Measurements from ENCODE around the gene HS3ST4.
"Not testable (repeated sequence)": the region's sequence is repeated elsewhere in the genome, so short reads cannot be mapped to it uniquely, and the experiment has no call there.

Gene HS3ST4

DNA sequence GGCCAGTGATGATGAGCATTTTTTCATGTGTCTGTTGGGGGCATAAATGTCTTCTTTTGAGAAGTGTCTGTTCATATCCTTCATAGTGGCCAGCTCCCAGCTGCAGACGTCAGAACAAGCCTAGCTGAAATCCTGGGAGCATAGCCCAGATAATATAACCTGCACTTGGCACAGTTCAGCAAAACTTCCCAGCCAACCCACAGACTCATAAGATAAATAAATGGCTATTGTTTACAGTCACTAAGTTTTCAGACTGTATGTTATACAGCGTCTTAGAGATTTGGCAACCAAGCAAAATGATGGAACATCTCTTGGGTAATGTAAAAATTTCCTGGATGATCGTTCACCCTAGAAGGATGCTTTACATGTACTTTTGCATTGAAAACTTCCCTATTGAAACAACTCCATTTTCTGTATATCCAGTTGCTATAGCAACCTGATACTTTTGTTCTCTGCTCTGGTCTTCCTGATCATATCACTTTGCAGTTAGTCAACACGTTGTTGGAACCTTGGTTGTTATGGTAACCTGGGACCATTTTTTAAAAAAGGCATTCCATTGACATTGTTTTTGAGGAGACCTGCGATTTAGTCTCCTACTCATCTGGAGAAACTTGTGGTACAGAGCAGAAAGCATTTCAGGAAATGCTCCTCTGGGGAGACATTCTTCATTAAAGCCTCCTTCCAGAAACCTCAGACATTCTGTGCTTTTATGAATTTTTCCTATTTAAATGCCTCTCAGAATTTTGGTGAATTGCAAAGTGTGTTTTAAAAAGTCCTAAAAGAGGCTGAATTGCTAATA is 378.7 kb downstream of the HS3ST4 start:
- peaks cover 3% of the 10 kb centered on the region for H3K27me3 Mint-ChIP-seq (ENCODE audit: low read depth)
- no peaks in the 10 kb centered on the region for H3K36me3 Mint-ChIP-seq (ENCODE audit: low read depth)
- H3K4me1 Mint-ChIP-seq (ENCODE audit: low read depth), result no peaks in the 10 kb centered on the region
- no peak overlapping the region for H3K4me3 Mint-ChIP-seq
- no peaks in the 10 kb centered on the region for H3K9me3 Mint-ChIP-seq
- H3K27ac Mint-ChIP-seq, result no peak overlapping the region

- H3K4me1 Mint-ChIP-seq (ENCODE audit: low read depth), result no peaks in the 10 kb centered on the region
- H3K36me3 Mint-ChIP-seq (ENCODE audit: low read depth), result no peaks in the 10 kb centered on the region
- no peak overlapping the region for H3K27ac Mint-ChIP-seq
- H3K27me3 Mint-ChIP-seq (ENCODE audit: low read depth), result peaks cover 3% of the 10 kb centered on the region
- no peak overlapping the region for H3K4me3 Mint-ChIP-seq
- H3K9me3 Mint-ChIP-seq, result no peaks in the 10 kb centered on the region
Observed at GRCh38 chr16:26071101-26071866, 379.5 kb downstream of the HS3ST4 start.

- H3K27me3 Mint-ChIP-seq (ENCODE audit: low read depth), result no peaks in the 10 kb centered on the region
- no peak overlapping the region for H3K4me3 Mint-ChIP-seq
- H3K9me3 Mint-ChIP-seq, result peaks cover 10% of the 10 kb centered on the region
- H3K36me3 Mint-ChIP-seq (ENCODE audit: low read depth), result no peaks in the 10 kb centered on the region
- H3K27ac Mint-ChIP-seq, result no peak overlapping the region
- no peaks in the 10 kb centered on the region for H3K4me1 Mint-ChIP-seq (ENCODE audit: low read depth)
Observed at GRCh38 chr16:26078716-26079355, 387.1 kb downstream of the HS3ST4 start.

- Mint-ChIP-seq H3K4me3 (no peak overlapping the region), H3K9me3 (no peaks in the 10 kb centered on the region), H3K27ac (no peak overlapping the region), H3K4me1 (ENCODE audit: low read depth) (no peaks in the 10 kb centered on the region), H3K36me3 (ENCODE audit: low read depth) (no peaks in the 10 kb centered on the region), H3K27me3 (ENCODE audit: low read depth) (no peaks in the 10 kb centered on the region)
Observed at GRCh38 chr16:26087091-26087490, 395.3 kb downstream of the HS3ST4 start.

DNA sequence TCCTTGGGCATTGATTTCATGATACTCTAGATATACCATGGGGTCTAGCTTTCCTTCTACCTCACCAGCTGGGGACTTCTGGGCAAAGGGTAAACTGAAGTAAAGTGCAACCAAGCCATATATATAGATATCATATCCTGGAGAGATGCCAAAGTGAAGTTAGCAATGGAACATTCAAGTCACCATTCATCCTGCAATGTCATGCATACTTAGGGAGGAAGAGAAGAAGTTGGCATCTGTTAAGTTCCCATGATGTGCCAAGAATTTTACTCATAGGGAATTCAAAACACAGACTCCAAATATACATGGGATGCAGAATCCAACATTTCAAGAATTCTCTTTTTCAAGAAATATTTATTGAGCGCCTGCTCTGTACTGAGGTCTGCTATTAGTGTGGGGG is 399.8 kb downstream of the HS3ST4 start:
- Mint-ChIP-seq H3K27me3 (ENCODE audit: low read depth) (no peaks in the 10 kb centered on the region), H3K4me1 (ENCODE audit: low read depth) (no peaks in the 10 kb centered on the region), H3K27ac (no peak overlapping the region), H3K4me3 (no peak overlapping the region), H3K36me3 (ENCODE audit: low read depth) (no peaks in the 10 kb centered on the region), H3K9me3 (peaks cover 4% of the 10 kb centered on the region)

GRCh38 chr16:26098206-26098605 is 406.4 kb downstream of the HS3ST4 start:
- H3K4me1 Mint-ChIP-seq (ENCODE audit: low read depth); H3K9me3 Mint-ChIP-seq; H3K4me3 Mint-ChIP-seq; H3K36me3 Mint-ChIP-seq (ENCODE audit: low read depth); H3K27me3 Mint-ChIP-seq (ENCODE audit: low read depth); H3K27ac Mint-ChIP-seq: not testable (repeated sequence)

DNA sequence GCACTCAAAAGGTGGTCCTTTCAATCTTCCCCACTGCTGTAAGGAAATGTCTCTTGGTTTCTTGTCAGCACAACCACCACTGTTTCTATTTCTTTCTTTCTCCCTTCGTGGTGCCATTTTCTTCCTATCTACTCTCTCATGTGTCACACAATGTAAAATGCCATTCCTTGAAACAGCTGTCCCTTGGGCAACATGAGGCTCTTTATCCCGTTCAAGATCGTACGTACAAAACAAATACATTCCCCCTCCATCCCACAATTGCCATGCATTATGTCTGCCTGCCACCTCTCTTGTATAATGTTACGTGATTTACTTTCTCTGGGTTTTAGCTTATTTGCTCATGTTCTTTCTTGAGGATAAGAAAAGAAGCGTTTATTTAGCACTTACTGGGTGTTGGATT is 410.6 kb downstream of the HS3ST4 start:
- Mint-ChIP-seq H3K4me1 (ENCODE audit: low read depth) (no peaks in the 10 kb centered on the region), H3K36me3 (ENCODE audit: low read depth) (no peaks in the 10 kb centered on the region), H3K9me3 (peaks cover 4% of the 10 kb centered on the region), H3K27ac (no peak overlapping the region), H3K27me3 (ENCODE audit: low read depth) (no peaks in the 10 kb centered on the region), H3K4me3 (no peak overlapping the region)

DNA sequence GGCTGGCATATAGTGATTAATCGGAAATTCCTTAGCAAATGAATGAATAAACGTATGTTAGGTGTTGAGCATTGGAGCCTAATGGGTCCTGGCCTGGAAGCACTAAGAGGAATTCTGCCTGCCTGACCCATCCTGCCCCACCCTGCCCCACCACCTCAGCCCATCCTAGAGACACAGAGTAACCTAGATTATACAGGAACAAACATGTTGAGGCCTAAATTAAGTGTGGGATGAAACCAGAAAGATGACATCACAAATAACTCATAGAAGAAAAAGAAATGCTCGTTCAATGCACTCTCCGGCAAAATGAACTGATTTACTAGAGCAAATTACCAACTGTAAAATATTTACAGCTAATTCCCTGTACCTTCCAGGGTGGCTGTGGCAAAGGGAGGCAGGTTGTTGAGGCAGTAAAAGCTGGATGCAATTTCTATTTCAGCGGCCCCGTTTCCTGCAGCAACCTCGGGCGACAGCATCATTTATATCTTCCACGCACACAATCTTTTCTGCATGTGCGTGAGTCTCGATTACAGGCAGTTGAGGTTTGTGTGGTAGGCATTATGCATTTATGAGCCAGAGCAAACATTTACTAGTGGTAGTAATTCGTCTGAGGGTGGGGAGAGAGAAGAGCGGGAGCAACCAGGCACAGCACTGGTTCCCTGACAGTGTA is 417.2 kb downstream of the HS3ST4 start:
- Mint-ChIP-seq H3K4me1 (ENCODE audit: low read depth) (no peaks in the 10 kb centered on the region), H3K9me3 (peaks cover 4% of the 10 kb centered on the region), H3K36me3 (ENCODE audit: low read depth) (no peaks in the 10 kb centered on the region), H3K4me3 (no peak overlapping the region), H3K27me3 (ENCODE audit: low read depth) (no peaks in the 10 kb centered on the region), H3K27ac (no peak overlapping the region)

GRCh38 chr16:26111900-26112299 is 420.1 kb downstream of the HS3ST4 start:
- Mint-ChIP-seq H3K4me1 (ENCODE audit: low read depth) (no peaks in the 10 kb centered on the region), H3K4me3 (no peak overlapping the region), H3K27ac (no peak overlapping the region), H3K36me3 (ENCODE audit: low read depth) (no peaks in the 10 kb centered on the region), H3K27me3 (ENCODE audit: low read depth) (no peaks in the 10 kb centered on the region), H3K9me3 (no peaks in the 10 kb centered on the region)

- no peak overlapping the region for H3K27ac Mint-ChIP-seq
- H3K27me3 Mint-ChIP-seq (ENCODE audit: low read depth), result no peaks in the 10 kb centered on the region
- no peaks in the 10 kb centered on the region for H3K4me1 Mint-ChIP-seq (ENCODE audit: low read depth)
- no peaks in the 10 kb centered on the region for H3K36me3 Mint-ChIP-seq (ENCODE audit: low read depth)
- no peaks in the 10 kb centered on the region for H3K9me3 Mint-ChIP-seq
- H3K4me3 Mint-ChIP-seq, result no peak overlapping the region
Observed at GRCh38 chr16:26118575-26118974, 426.8 kb downstream of the HS3ST4 start.

DNA sequence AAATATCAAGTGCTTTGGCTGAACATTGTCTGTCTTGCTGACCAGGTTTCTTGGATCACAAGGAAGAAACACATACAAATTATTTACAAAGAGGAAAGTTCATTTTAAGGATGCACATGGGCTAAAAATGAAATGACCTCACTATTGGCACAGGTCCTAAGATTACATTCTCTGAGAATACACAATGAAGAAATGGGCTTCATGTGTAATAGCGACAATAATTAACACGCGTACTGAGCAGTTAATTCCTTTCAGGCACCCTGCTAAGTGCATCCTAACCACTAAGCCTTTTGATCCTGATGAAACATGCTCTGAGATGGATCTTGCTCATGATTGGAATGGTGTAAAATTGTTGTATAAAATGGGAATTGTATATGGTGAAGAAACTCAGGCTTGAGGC is 429.0 kb downstream of the HS3ST4 start:
- Mint-ChIP-seq H3K27me3 (ENCODE audit: low read depth) (no peaks in the 10 kb centered on the region), H3K4me1 (ENCODE audit: low read depth) (no peaks in the 10 kb centered on the region), H3K36me3 (ENCODE audit: low read depth) (no peaks in the 10 kb centered on the region), H3K9me3 (no peaks in the 10 kb centered on the region), H3K27ac (no peak overlapping the region), H3K4me3 (no peak overlapping the region)

GRCh38 chr16:26128296-26128695 is 436.5 kb downstream of the HS3ST4 start:
- peaks cover 3% of the 10 kb centered on the region for H3K9me3 Mint-ChIP-seq

GRCh38 chr16:26129997-26130396 is 438.2 kb downstream of the HS3ST4 start:
- Mint-ChIP-seq H3K27ac (no peak overlapping the region), H3K4me1 (ENCODE audit: low read depth) (no peaks in the 10 kb centered on the region), H3K36me3 (ENCODE audit: low read depth) (no peaks in the 10 kb centered on the region), H3K9me3 (peaks cover 3% of the 10 kb centered on the region), H3K4me3 (no peak overlapping the region), H3K27me3 (ENCODE audit: low read depth) (no peaks in the 10 kb centered on the region)

More at GRCh38 chr16:26128296-26128695, 436.5 kb downstream of the HS3ST4 start:
- no peak overlapping the region for H3K27ac Mint-ChIP-seq
- H3K27me3 Mint-ChIP-seq (ENCODE audit: low read depth), result no peaks in the 10 kb centered on the region
- no peaks in the 10 kb centered on the region for H3K4me1 Mint-ChIP-seq (ENCODE audit: low read depth)
- H3K4me3 Mint-ChIP-seq, result no peak overlapping the region
- H3K36me3 Mint-ChIP-seq (ENCODE audit: low read depth), result no peaks in the 10 kb centered on the region

GRCh38 chr16:26133416-26134093 is 441.8 kb downstream of the HS3ST4 start:
- Mint-ChIP-seq H3K36me3 (ENCODE audit: low read depth) (no peaks in the 10 kb centered on the region), H3K4me3 (no peak overlapping the region), H3K27me3 (ENCODE audit: low read depth) (no peaks in the 10 kb centered on the region), H3K4me1 (ENCODE audit: low read depth) (no peaks in the 10 kb centered on the region), H3K27ac (no peak overlapping the region), H3K9me3 (no peaks in the 10 kb centered on the region)
